Non-pigmented ciliary epithelial cell (primary cell): ENCODE data around the gene XPO4.
A peak's percentile ranks its signal among the peaks of the same experiment; 100 is the strongest.
"Not testable (repeated sequence)": the region's sequence is repeated elsewhere in the genome, so short reads cannot be mapped to it uniquely, and the experiment has no call there.

ENCODE experiments used
- DNase-seq: peaks from one replicate; pipeline ENCODE4 v3.0.0-alpha.2; 2010; ENCODE audit warnings: low read depth

XPO4 gene

GRCh38 chr13:20787180-20787579 is 115.4 kb downstream of the XPO4 start:
- DNase-seq: no peak

- DNase-seq: no peak
Observed at GRCh38 chr13:20782116-20782708, 120.3 kb downstream of the XPO4 start.

- no peak for DNase-seq
Observed at GRCh38 chr13:20780317-20780716, 122.2 kb downstream of the XPO4 start.

- DNase-seq: no peak
Observed at GRCh38 chr13:20779405-20779804, 123.1 kb downstream of the XPO4 start.

GRCh38 chr13:20778311-20778710 is 124.2 kb downstream of the XPO4 start:
- no peak for DNase-seq

GRCh38 chr13:20776751-20777150 is 125.8 kb downstream of the XPO4 start:
- DNase-seq: no peak

GRCh38 chr13:20775961-20776360 is 126.6 kb downstream of the XPO4 start:
- no peak for DNase-seq

GRCh38 chr13:20774746-20775145 is 127.8 kb downstream of the XPO4 start:
- DNase-seq: no peak

- DNase-seq: peak; percentile 68
Observed at GRCh38 chr13:20773194-20774080, 129.1 kb downstream of the XPO4 start, which contains the start of gene EEF1AKMT1. TSS of gene EEF1AKMT1 (minus strand) at chr13:20773961. CDS start at chr13:20757598, 16,363 bp downstream.

GRCh38 chr13:20772401-20773131 is 130.0 kb downstream of the XPO4 start:
- no peak for DNase-seq

GRCh38 chr13:20769834-20770233 is 132.7 kb downstream of the XPO4 start:
- DNase-seq: no peak

GRCh38 chr13:20769091-20769490 is 133.5 kb downstream of the XPO4 start:
- DNase-seq: no peak

- no peak for DNase-seq
Observed at GRCh38 chr13:20767309-20767943, 135.1 kb downstream of the XPO4 start.

GRCh38 chr13:20760872-20761271 is 141.7 kb downstream of the XPO4 start:
- DNase-seq: no peak

- no peak for DNase-seq
Observed at GRCh38 chr13:20754009-20754408, 148.5 kb downstream of the XPO4 start.

GRCh38 chr13:20749377-20749776 is 153.2 kb downstream of the XPO4 start:
- DNase-seq: no peak

- not testable (repeated sequence) for DNase-seq
Observed at GRCh38 chr13:20743830-20744404, 158.6 kb downstream of the XPO4 start.

- no peak for DNase-seq
Observed at GRCh38 chr13:20740021-20740420, 162.5 kb downstream of the XPO4 start.

GRCh38 chr13:20738616-20739015 is 163.9 kb downstream of the XPO4 start:
- DNase-seq: no peak

- no peak for DNase-seq
Observed at GRCh38 chr13:20729633-20730585, 172.6 kb downstream of the XPO4 start.
